AG20443 (cell line): Measurements from ENCODE around the gene MBD3L1.

ENCODE experiments used
- DNase-seq: peaks from one replicate; pipeline ENCODE4 v3.0.0; 2012; ENCODE audit warnings: low spot score, mixed read lengths

MBD3L1 gene

GRCh38 chr19:8832132-8833021 is at the start of gene MBD3L1, which contains the start of gene ZNF558:
Gene MBD3L1 (plus strand): TSS chr19:8832377. CDS start chr19:8842679, 10,302 bp downstream.
Gene ZNF558 (minus strand): TSS chr19:8832304. CDS start chr19:8822659, 9,645 bp downstream.
- peak; percentile 99 for DNase-seq

GRCh38 chr19:8794823-8795222 is 37.4 kb upstream of the MBD3L1 start:
- no peak for DNase-seq

- no peak for DNase-seq
These were observed 25.5 kb upstream of the MBD3L1 start for GRCh38 chr19:8806661-8807060.

- no peak for DNase-seq
These were observed 20.6 kb upstream of the MBD3L1 start for GRCh38 chr19:8811315-8812172.

- no peak for DNase-seq
These were observed 18.0 kb upstream of the MBD3L1 start for GRCh38 chr19:8814176-8814575.

GRCh38 chr19:8815780-8816179 is 16.4 kb upstream of the MBD3L1 start:
- DNase-seq: no peak

GRCh38 chr19:8820234-8820633 is 11.9 kb upstream of the MBD3L1 start:
- no peak for DNase-seq

GRCh38 chr19:8821748-8822241 is 10.4 kb upstream of the MBD3L1 start:
- no peak for DNase-seq

- no peak for DNase-seq
These were observed 5.8 kb upstream of the MBD3L1 start for GRCh38 chr19:8826371-8826770.

- no peak for DNase-seq
These were observed 4.9 kb upstream of the MBD3L1 start for GRCh38 chr19:8827277-8827676.

GRCh38 chr19:8831373-8831772 is 804 bp upstream of the MBD3L1 start:
- DNase-seq: no peak

- no peak for DNase-seq
These were observed 395 bp upstream of the MBD3L1 start for GRCh38 chr19:8831832-8832131.

- no peak for DNase-seq
These were observed 3.3 kb downstream of the MBD3L1 start for GRCh38 chr19:8835446-8835845.

GRCh38 chr19:8835877-8836276 is 3.7 kb downstream of the MBD3L1 start:
- DNase-seq: no peak

- no peak for DNase-seq
These were observed 8.5 kb downstream of the MBD3L1 start for GRCh38 chr19:8840708-8841107.

- no peak for DNase-seq
These were observed 14.6 kb downstream of the MBD3L1 start for GRCh38 chr19:8846819-8847218.

GRCh38 chr19:8849232-8849631 is 17.1 kb downstream of the MBD3L1 start:
- DNase-seq: no peak

- no peak for DNase-seq
These were observed 18.3 kb downstream of the MBD3L1 start for GRCh38 chr19:8850488-8850887.

- no peak for DNase-seq
These were observed 26.1 kb downstream of the MBD3L1 start for GRCh38 chr19:8858260-8858659.

GRCh38 chr19:8866344-8866743 is 34.2 kb downstream of the MBD3L1 start:
- DNase-seq: no peak

- no peak for DNase-seq
These were observed 45.9 kb downstream of the MBD3L1 start for GRCh38 chr19:8877854-8878705.
